Limb (tissue), 2 donors: ENCODE measurements around the gene ITPK1.

ENCODE experiments used
- DNase-seq, 2 donors: peaks; one replicate each; pipeline ENCODE4 v3.0.0-alpha.2; 2016; ENCODE audit errors: extremely low spot score in 2 of 2

The ITPK1 gene

GRCh38 chr14:93044556-93044955 lies 71.2 kb downstream of the ITPK1 start:
- DNase-seq, result no peak

GRCh38 chr14:93044121-93044520 lies 71.6 kb downstream of the ITPK1 start:
- DNase-seq, result no peak

- DNase-seq, result no peak
Observed at GRCh38 chr14:93042968-93043940, 72.5 kb downstream of the ITPK1 start.

DNA sequence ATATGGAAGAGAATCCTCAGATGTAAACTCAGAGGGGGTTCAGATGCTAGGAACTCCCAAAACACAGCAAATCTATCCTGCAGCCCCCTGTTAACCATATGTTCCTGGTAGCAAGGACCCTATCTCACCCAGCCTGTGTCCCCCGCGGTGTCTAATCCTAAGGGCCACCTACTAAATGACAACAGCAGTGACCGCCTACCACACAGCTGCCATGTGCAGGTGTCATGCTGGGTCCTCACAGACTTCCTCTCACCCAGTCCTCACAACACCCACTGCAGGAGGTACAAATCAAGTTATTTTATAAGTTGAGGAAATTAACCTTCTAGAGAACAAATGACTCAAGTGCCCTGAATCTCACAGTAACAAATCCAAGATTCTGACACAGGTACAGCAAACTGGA lies 73.9 kb downstream of the ITPK1 start:
- DNase-seq, result no peak

DNA sequence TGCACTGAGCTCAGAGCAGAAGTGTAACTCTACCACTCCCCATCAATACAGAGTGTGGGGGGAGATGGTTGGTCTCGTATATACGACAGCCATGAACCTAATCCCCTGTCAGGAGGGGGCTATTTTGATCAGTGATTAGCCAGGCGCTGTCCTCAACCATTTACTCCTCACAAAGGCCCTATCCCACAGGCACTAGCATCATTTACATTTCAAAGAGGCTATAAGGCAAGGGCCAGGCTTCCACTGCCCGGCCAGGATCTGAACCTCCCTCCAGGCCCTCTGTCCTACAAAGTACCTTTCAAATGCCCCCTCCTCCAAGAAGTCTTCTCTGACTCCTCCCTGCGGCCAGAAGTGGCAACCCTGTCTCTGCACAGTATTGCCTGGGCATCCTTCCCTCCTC lies 74.7 kb downstream of the ITPK1 start:
- DNase-seq, result no peak

- no peak for DNase-seq
Observed at GRCh38 chr14:93040443-93040842, 75.3 kb downstream of the ITPK1 start.

GRCh38 chr14:93039649-93040315 lies 75.9 kb downstream of the ITPK1 start:
- DNase-seq, result no peak

DNA sequence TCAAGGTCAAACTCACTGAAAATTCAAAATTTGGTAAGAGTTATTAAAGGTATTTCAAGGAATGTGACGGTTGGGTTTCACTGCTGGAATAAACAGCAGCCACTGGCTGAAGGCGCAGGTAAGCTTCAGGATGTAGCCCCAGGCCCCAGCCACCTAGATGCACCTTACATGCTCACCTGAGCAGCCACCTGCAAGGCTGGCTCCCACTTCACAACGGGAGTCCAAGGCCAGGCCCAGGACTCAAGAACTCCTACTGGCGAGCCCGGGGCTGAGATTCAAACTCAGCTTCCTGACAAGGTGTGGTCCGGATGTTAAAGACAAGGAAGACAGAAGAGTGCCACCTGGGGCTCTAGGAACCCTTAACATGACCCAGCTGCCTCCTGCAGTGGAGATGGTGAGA lies 78.4 kb downstream of the ITPK1 start:
- DNase-seq, result no peak

DNA sequence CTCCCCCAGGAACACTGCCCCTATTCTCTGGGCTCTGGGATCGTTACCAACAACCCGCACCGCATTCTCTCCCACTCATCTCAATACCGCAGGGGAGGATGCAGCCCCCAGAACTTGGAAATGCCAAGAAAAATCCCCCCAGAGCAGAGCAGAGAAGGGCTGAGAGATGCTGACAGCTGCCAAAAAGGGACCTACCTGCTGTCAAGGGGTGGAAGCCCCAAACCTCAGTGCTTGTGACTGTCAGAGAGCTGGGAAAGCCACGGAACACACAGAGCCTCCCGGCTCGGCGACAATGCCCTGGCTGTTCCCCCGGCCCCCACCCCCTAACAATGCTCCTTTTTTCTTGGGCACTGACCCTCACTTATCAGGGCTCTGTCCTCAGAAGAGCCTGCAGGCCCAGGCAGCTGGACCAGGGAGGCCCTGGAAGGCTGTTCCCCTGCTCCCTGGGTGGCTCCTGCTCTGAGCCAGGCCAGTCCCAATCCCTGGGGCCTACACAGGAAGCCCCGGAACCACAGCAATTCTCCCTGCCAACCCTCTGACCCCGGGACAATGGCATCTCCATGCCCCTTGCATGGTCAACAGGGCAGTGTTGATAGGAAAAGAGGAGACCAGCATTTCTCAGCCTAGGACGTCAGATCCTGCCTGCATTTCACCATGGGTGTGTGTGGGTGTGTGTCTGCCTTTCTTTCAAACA lies 78.9 kb downstream of the ITPK1 start:
- DNase-seq, result no peak

GRCh38 chr14:93035917-93036651 lies 79.6 kb downstream of the ITPK1 start:
- no peak for DNase-seq

DNA sequence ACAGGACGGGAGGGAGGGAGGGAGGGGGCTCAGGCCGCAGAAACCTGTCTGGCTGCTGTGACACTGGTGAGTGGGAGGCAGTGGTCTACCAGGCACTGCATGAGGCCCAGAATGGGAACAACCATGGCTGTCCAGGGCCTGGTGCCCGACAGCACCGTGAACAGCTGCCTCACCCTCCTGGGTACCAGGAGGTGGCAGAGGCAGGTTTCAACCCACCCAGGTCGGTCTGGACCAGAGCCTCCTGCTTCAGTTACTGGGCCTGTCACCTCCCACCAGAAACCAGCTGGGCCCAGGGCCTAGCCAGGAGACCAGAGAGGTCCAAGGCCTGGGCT lies 80.2 kb downstream of the ITPK1 start:
- no peak for DNase-seq

GRCh38 chr14:93034671-93034994 lies 81.1 kb downstream of the ITPK1 start:
- no peak for DNase-seq

DNA sequence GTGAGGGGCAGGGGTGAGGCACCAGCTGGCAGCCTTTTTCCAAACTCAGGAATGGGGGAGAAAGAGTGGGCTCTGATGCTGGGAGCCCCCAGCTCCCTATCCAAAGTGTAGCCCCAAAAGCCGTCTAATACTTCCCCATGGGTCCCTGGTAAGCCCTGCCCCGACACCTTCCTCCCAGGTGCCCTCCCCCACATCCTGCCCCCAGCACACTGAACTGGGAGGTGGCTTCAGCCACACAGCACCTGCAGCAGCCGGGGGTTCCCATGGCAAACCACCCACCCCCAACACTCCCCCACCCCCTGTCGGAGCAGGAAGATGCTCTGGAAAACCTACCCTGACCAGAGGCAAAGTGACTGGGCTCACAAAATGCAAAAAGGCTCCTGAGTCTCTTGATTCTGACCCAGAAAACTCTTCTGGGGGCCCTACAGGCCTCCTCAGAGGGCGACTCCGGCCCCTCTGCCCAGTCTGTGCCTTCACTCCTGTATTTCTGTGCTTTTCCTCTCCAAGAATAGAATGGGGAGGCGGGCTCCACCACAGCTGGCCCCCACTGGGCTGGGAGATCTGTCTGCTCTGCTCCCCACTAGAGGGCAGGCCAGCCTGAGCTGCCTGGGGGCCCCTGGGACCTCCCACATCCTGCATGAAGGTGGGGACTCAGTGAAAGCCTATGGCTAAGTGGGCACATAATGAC lies 81.6 kb downstream of the ITPK1 start:
- DNase-seq, result no peak

- DNase-seq, result no peak
Observed at GRCh38 chr14:93033084-93033982, 82.4 kb downstream of the ITPK1 start.

DNA sequence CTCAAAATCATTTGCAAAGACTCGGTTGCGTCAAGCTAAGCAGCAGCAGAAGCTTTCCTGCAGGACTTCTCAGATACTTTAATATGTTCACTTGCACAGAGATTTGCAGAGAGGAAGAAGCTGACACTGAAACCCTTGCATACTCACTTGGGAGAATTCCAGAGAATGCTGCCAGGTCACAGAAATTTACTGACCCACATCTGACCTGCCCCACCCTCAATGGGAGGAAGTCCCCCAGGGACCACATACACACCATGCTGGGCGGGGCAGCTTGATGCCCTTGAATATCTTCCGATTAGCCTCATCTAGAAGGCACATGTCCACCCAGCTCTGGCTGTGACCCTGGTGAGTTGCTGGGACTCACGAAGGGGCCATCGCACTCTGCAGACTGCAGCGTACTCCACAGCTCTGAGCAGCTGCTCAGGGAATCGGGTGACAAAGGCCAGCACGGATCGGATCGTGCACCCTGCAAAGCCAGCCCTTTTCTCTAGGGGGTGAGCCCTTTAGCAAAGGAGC lies 83.2 kb downstream of the ITPK1 start:
- DNase-seq, result no peak

- DNase-seq, result no peak
Observed at GRCh38 chr14:93031505-93032315, 84.0 kb downstream of the ITPK1 start.

GRCh38 chr14:93030761-93031160 lies 85.0 kb downstream of the ITPK1 start:
- DNase-seq, result no peak

DNA sequence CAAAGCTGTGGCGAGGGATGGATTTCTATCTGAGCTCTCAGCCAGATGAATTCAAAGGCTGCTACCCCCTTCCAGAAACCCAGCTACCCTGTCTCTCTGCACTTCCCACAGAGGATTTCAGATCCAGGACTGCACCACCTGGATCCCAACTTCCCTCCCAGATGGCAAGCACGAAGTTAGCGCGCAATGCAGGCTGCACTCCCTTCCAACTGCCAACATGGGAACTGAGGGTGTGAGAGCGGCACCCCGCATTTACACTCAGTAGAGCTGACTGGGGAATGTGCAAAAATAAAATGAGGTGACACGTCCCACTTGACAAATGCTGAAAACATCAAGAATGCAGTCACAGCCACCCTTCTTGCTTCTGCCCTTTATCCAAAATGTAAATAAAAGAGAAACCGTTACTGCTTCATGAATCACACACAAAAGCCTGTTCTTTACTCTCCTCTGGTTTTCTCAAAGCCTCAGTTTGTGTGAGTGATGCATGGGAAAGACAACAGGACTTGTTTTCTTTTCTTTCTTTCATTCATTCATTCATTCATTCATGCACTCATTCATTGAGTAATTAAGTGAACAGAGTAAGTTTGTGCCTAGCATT lies 85.7 kb downstream of the ITPK1 start:
- no peak for DNase-seq

DNA sequence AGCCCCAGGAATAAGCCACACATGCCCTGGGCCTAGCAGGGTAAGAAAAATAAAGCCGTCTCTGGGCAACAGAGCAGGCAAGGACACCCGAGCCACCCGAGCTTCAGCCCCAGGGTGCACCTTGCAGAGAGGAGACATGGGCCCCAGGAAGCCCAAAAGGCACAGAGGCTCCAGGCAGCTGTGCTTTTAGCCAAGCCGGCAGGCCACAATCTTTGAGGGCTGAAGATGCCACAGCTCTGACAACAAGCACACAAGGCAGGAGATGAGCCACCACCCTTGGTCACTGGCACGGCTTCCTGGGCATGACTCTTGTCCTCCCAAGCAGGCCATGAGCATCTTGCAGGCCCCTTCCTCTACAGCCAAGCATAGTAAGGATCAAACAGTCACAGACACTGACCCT lies 86.3 kb downstream of the ITPK1 start:
- DNase-seq, result no peak
